Measurements from ENCODE around the gene SGMS1.
"Not testable (repeated sequence)": the region's sequence is repeated elsewhere in the genome, so short reads cannot be mapped to it uniquely, and the experiment has no call there.

Gene SGMS1

GRCh38 chr10:50501924-50502452 is 121.8 kb downstream of the SGMS1 start:
- DNase-seq (ENCODE audit: low read depth, low spot score) = no peak
- peaks cover 2% of the 10 kb centered on the region for H3K4me1 ChIP-seq (ENCODE audit: insufficient read depth, insufficient read length)

GRCh38 chr10:50501478-50501877 is 122.3 kb downstream of the SGMS1 start:
- H3K4me3 ChIP-seq (ENCODE audit: insufficient read length, low read depth) = no peak overlapping the region
- H3K9ac ChIP-seq (ENCODE audit: insufficient read length, low read depth) = no peak overlapping the region
- DNase-seq (ENCODE audit: low read depth, low spot score) = no peak
- peaks cover 2% of the 10 kb centered on the region for H3K4me1 ChIP-seq (ENCODE audit: insufficient read depth, insufficient read length)
- H3K36me3 ChIP-seq (ENCODE audit: insufficient read depth, insufficient read length, low read length) = no peaks in the 10 kb centered on the region
- H3K9me3 ChIP-seq (ENCODE audit: insufficient read depth, low read length) = no peaks in the 10 kb centered on the region
- TF ChIP-seq SUZ12 (IDR thresholded peaks at IDR 0.05; ENCODE audit: extremely low read depth, insufficient read depth, insufficient read length) (no peak), YY1 (IDR thresholded peaks at IDR 0.05; ENCODE audit: insufficient read depth, insufficient read length) (no peak), ZNF274 (IDR thresholded peaks at IDR 0.05; ENCODE audit: low read depth, low read length) (no peak)
- no peaks in the 10 kb centered on the region for H3K27me3 ChIP-seq (ENCODE audit: insufficient read depth, insufficient read length)

More at GRCh38 chr10:50501924-50502452, 121.8 kb downstream of the SGMS1 start:
- TF ChIP-seq ZNF274 (IDR thresholded peaks at IDR 0.05; ENCODE audit: low read depth, low read length) (no peak), YY1 (IDR thresholded peaks at IDR 0.05; ENCODE audit: insufficient read depth, insufficient read length) (no peak), SUZ12 (IDR thresholded peaks at IDR 0.05; ENCODE audit: extremely low read depth, insufficient read depth, insufficient read length) (no peak)
- Histone ChIP-seq H3K9ac (ENCODE audit: insufficient read length, low read depth) (no peak overlapping the region), H3K4me3 (ENCODE audit: insufficient read length, low read depth) (no peak overlapping the region), H3K36me3 (ENCODE audit: insufficient read depth, insufficient read length, low read length) (no peaks in the 10 kb centered on the region), H3K9me3 (ENCODE audit: insufficient read depth, low read length) (no peaks in the 10 kb centered on the region), H3K27me3 (ENCODE audit: insufficient read depth, insufficient read length) (no peaks in the 10 kb centered on the region)

DNA sequence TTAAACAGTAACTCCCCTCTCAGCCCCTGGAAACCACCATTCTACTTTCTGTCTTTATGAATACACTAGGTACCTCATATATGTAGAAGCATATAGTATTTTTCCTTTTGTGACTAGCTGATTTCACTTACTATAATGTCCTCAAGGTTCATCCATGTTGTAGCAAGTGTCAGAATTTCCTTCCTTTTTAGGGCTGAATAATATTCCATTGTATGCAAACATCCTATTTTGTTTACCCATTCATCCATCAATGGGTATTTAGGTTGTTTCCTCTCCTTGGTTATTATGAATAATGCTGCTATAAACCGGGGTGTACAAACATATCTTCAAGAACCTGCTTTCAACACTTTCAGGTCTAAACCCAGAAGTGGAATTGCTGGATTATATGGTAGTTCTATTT is 125.3 kb downstream of the SGMS1 start:
- no peak overlapping the region for H3K9ac ChIP-seq (ENCODE audit: insufficient read length, low read depth)
- TF ChIP-seq SUZ12 (IDR thresholded peaks at IDR 0.05; ENCODE audit: extremely low read depth, insufficient read depth, insufficient read length) (no peak), YY1 (IDR thresholded peaks at IDR 0.05; ENCODE audit: insufficient read depth, insufficient read length) (no peak), ZNF274 (IDR thresholded peaks at IDR 0.05; ENCODE audit: low read depth, low read length) (no peak)
- H3K4me1 ChIP-seq (ENCODE audit: insufficient read depth, insufficient read length) = peaks cover 2% of the 10 kb centered on the region
- DNase-seq (ENCODE audit: low read depth, low spot score) = no peak
- H3K27me3 ChIP-seq (ENCODE audit: insufficient read depth, insufficient read length) = no peaks in the 10 kb centered on the region
- no peaks in the 10 kb centered on the region for H3K9me3 ChIP-seq (ENCODE audit: insufficient read depth, low read length)
- H3K36me3 ChIP-seq (ENCODE audit: insufficient read depth, insufficient read length, low read length) = no peaks in the 10 kb centered on the region
- no peak overlapping the region for H3K4me3 ChIP-seq (ENCODE audit: insufficient read length, low read depth)

GRCh38 chr10:50497758-50498157 is 126.0 kb downstream of the SGMS1 start:
- DNase-seq (ENCODE audit: low read depth, low spot score) = no peak
- no peak overlapping the region for H3K9ac ChIP-seq (ENCODE audit: insufficient read length, low read depth)
- H3K4me3 ChIP-seq (ENCODE audit: insufficient read length, low read depth) = no peak overlapping the region
- no peaks in the 10 kb centered on the region for H3K36me3 ChIP-seq (ENCODE audit: insufficient read depth, insufficient read length, low read length)
- peaks cover 2% of the 10 kb centered on the region for H3K4me1 ChIP-seq (ENCODE audit: insufficient read depth, insufficient read length)
- H3K27me3 ChIP-seq (ENCODE audit: insufficient read depth, insufficient read length) = no peaks in the 10 kb centered on the region
- H3K9me3 ChIP-seq (ENCODE audit: insufficient read depth, low read length) = no peaks in the 10 kb centered on the region
- TF ChIP-seq ZNF274 (IDR thresholded peaks at IDR 0.05; ENCODE audit: low read depth, low read length) (no peak), YY1 (IDR thresholded peaks at IDR 0.05; ENCODE audit: insufficient read depth, insufficient read length) (no peak), SUZ12 (IDR thresholded peaks at IDR 0.05; ENCODE audit: extremely low read depth, insufficient read depth, insufficient read length) (no peak)

GRCh38 chr10:50496228-50496627 is 127.5 kb downstream of the SGMS1 start:
- Histone ChIP-seq H3K9me3 (ENCODE audit: insufficient read depth, low read length) (no peaks in the 10 kb centered on the region), H3K4me1 (ENCODE audit: insufficient read depth, insufficient read length) (no peaks in the 10 kb centered on the region), H3K27me3 (ENCODE audit: insufficient read depth, insufficient read length) (no peaks in the 10 kb centered on the region), H3K4me3 (ENCODE audit: insufficient read length, low read depth) (no peak overlapping the region), H3K36me3 (ENCODE audit: insufficient read depth, insufficient read length, low read length) (no peaks in the 10 kb centered on the region), H3K9ac (ENCODE audit: insufficient read length, low read depth) (no peak overlapping the region)
- TF ChIP-seq ZNF274 (IDR thresholded peaks at IDR 0.05; ENCODE audit: low read depth, low read length) (no peak), YY1 (IDR thresholded peaks at IDR 0.05; ENCODE audit: insufficient read depth, insufficient read length) (no peak), SUZ12 (IDR thresholded peaks at IDR 0.05; ENCODE audit: extremely low read depth, insufficient read depth, insufficient read length) (no peak)
- no peak for DNase-seq (ENCODE audit: low read depth, low spot score)

GRCh38 chr10:50490241-50490640 is 133.5 kb downstream of the SGMS1 start:
- no peak for DNase-seq (ENCODE audit: low read depth, low spot score)
- Histone ChIP-seq H3K4me3 (ENCODE audit: insufficient read length, low read depth) (no peak overlapping the region), H3K27me3 (ENCODE audit: insufficient read depth, insufficient read length) (no peaks in the 10 kb centered on the region), H3K9me3 (ENCODE audit: insufficient read depth, low read length) (no peaks in the 10 kb centered on the region), H3K36me3 (ENCODE audit: insufficient read depth, insufficient read length, low read length) (no peaks in the 10 kb centered on the region), H3K9ac (ENCODE audit: insufficient read length, low read depth) (no peak overlapping the region), H3K4me1 (ENCODE audit: insufficient read depth, insufficient read length) (no peaks in the 10 kb centered on the region)
- TF ChIP-seq YY1 (IDR thresholded peaks at IDR 0.05; ENCODE audit: insufficient read depth, insufficient read length) (no peak), SUZ12 (IDR thresholded peaks at IDR 0.05; ENCODE audit: extremely low read depth, insufficient read depth, insufficient read length) (no peak), ZNF274 (IDR thresholded peaks at IDR 0.05; ENCODE audit: low read depth, low read length) (no peak)

GRCh38 chr10:50484550-50484949 is 139.2 kb downstream of the SGMS1 start:
- H3K4me1 ChIP-seq (ENCODE audit: insufficient read depth, insufficient read length); H3K9me3 ChIP-seq (ENCODE audit: insufficient read depth, low read length); H3K9ac ChIP-seq (ENCODE audit: insufficient read length, low read depth); H3K36me3 ChIP-seq (ENCODE audit: insufficient read depth, insufficient read length, low read length); DNase-seq (ENCODE audit: low read depth, low spot score); H3K4me3 ChIP-seq (ENCODE audit: insufficient read length, low read depth); H3K27me3 ChIP-seq (ENCODE audit: insufficient read depth, insufficient read length): not testable (repeated sequence)

Measured in NT2/D1 (cell line).